ENCODE data around the gene RAB8A. TPM values are rescaled to one million over a fixed set of nuclear protein-coding genes. Genes with fewer than 3 reads are reported as not detected.

The RAB8A gene
- total and polyA plus RNA-seq, 2 experiments from 2014 or later: 53.1 to 59.5 TPM

- no peak overlapping the region for H3K27ac Mint-ChIP-seq
- Histone ChIP-seq H3F3A (replicated peaks; ENCODE audit: low read depth) (no peaks in the 10 kb centered on the region; the same call in 1 of the 2 replicates), H3K4me1 (ENCODE audit: insufficient read depth) (peaks cover 6% of the 10 kb centered on the region), H3K9me2 (ENCODE audit: insufficient read depth) (no peaks in the 10 kb centered on the region), H3K79me2 (replicated peaks; ENCODE audit: insufficient read depth) (peaks cover 39% of the 10 kb centered on the region), H3K4me2 (no peak overlapping the region), H2AFZ (no peak overlapping the region), H3K27ac (ENCODE audit: low read depth) (no peak overlapping the region), H3K4me3 (no peak overlapping the region), H3K27me3 (ENCODE audit: insufficient read depth) (no peaks in the 10 kb centered on the region), H3K36me3 (ENCODE audit: insufficient read depth) (peaks cover 17% of the 10 kb centered on the region), H4K20me1 (replicated peaks; ENCODE audit: insufficient read depth) (peaks cover 28% of the 10 kb centered on the region)
- DNase-seq (ENCODE audit: low spot score) (no peak), ATAC-seq (no peak)
- H3K9me3 Mint-ChIP-seq: no peaks in the 10 kb centered on the region; the same call in 2 of the 3 replicates
- no peak overlapping the region for H3K4me3 Mint-ChIP-seq
- H3K36me3 Mint-ChIP-seq (ENCODE audit: low read depth): peaks cover 33% of the 10 kb centered on the region
- H3K27me3 Mint-ChIP-seq (ENCODE audit: insufficient read depth, low read depth, poor library complexity): peaks cover 2% of the 10 kb centered on the region
- no peak for TF ChIP-seq NANOG (IDR thresholded peaks at IDR 0.05; ENCODE audit: borderline replicate concordance)
- peaks cover 5% of the 10 kb centered on the region; the same call in 1 of the 3 replicates for H3K4me1 Mint-ChIP-seq
Measured at GRCh38 chr19:16115301-16116039, 3.8 kb downstream of the RAB8A start.

- H3K27me3 ChIP-seq (ENCODE audit: insufficient read depth): no peaks in the 10 kb centered on the region
- Mint-ChIP-seq H3K27me3 (ENCODE audit: insufficient read depth, low read depth, poor library complexity) (peaks cover 2% of the 10 kb centered on the region), H3K9me3 (no peaks in the 10 kb centered on the region; the same call in 2 of the 3 replicates), H3K36me3 (ENCODE audit: low read depth) (peaks cover 34% of the 10 kb centered on the region), H3K27ac (no peak overlapping the region), H3K4me1 (peaks cover 5% of the 10 kb centered on the region; the same call in 1 of the 3 replicates), H3K4me3 (no peak overlapping the region)
- peaks cover 17% of the 10 kb centered on the region for H3K36me3 ChIP-seq (ENCODE audit: insufficient read depth)
- no peak overlapping the region for H2AFZ ChIP-seq
- H3K27ac ChIP-seq (ENCODE audit: low read depth): no peak overlapping the region
- peaks cover 6% of the 10 kb centered on the region for H3K4me1 ChIP-seq (ENCODE audit: insufficient read depth)
- peaks cover 39% of the 10 kb centered on the region for H3K79me2 ChIP-seq (replicated peaks; ENCODE audit: insufficient read depth)
- DNase-seq (ENCODE audit: low spot score) (no peak), ATAC-seq (no peak)
- peaks cover 28% of the 10 kb centered on the region for H4K20me1 ChIP-seq (replicated peaks; ENCODE audit: insufficient read depth)
- no peaks in the 10 kb centered on the region for H3F3A ChIP-seq (replicated peaks; ENCODE audit: low read depth)
- H3K4me3 ChIP-seq: no peak overlapping the region
- no peaks in the 10 kb centered on the region for H3K9me2 ChIP-seq (ENCODE audit: insufficient read depth)
- no peak overlapping the region for H3K4me2 ChIP-seq
- TF ChIP-seq ZNF331 (CRISPR knock-in tag; IDR thresholded peaks at IDR 0.05; ENCODE audit: low read depth) (no peak), JUNB (IDR thresholded peaks at IDR 0.05; ENCODE audit: unreplicated experiment) (no peak), EZH2 (IDR thresholded peaks at IDR 0.05; ENCODE audit: low read depth, unreplicated experiment) (no peak), CREB1 (CRISPR knock-in tag; IDR thresholded peaks at IDR 0.05; ENCODE audit: low read depth) (no peak), POLR2AphosphoS5 (IDR thresholded peaks at IDR 0.05; ENCODE audit: low read depth) (no peak), NANOG (IDR thresholded peaks at IDR 0.05; ENCODE audit: borderline replicate concordance) (no peak), CTCF (conservative IDR thresholded peaks at IDR 0.05; ENCODE audit: low read depth in 2 of 2) (no peak), ETS1 (IDR thresholded peaks at IDR 0.05) (no peak), ZNF462 (CRISPR knock-in tag; IDR thresholded peaks at IDR 0.05) (no peak), STAT1 (IDR thresholded peaks at IDR 0.05; ENCODE audit: unreplicated experiment) (no peak), EZH2phosphoT487 (IDR thresholded peaks at IDR 0.05; ENCODE audit: unreplicated experiment) (no peak)
Measured at GRCh38 chr19:16116067-16116466, 4.4 kb downstream of the RAB8A start.

Data from GM23338 (cell line).